A673 (cell line): ENCODE measurements around the gene PCOLCE2.

Source experiments
- EZH2 ChIP-seq: fragments of 200-600 bp; sonication (generic); IDR thresholded peaks from 2 replicates; pipeline ENCODE4 v1.6.1; 2017; ENCODE audit warnings: borderline replicate concordance, low read depth, mild to moderate bottlenecking, mixed read lengths, antibody characterized with exemption, low read length; ENCODE audit not compliant: poor library complexity, severe bottlenecking
- TF ChIP-seq, protein P1 (sequence below): fragments of 300-800, 200-600 bp; sonication (generic); conservative IDR thresholded peaks from 2 replicates; pipeline ENCODE4 v1.5.1; 2017; ENCODE audit warnings: low read depth, mild to moderate bottlenecking, antibody characterized with exemption, low read length, moderate library complexity, mixed read lengths

DNA sequence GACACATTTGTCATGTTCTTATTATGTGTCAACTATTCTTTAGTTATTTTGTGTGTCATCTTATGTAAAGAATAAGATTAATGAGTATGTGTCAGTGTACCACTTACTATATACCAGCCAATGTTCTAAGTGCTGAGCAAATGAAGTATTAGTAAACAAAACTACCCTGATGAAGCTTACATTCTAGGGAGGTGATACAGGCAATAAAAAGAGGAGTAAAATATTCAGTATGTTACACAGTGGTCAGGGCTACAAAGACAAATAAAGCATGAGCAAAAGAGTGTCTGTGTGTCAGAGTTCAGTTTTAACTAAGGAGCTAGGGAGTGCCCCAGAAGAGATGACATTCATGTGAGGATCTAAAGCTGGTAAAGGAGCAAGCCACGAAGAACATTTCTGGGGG is 86.0 kb downstream of the PCOLCE2 start:
- TF ChIP-seq, protein P1, sequence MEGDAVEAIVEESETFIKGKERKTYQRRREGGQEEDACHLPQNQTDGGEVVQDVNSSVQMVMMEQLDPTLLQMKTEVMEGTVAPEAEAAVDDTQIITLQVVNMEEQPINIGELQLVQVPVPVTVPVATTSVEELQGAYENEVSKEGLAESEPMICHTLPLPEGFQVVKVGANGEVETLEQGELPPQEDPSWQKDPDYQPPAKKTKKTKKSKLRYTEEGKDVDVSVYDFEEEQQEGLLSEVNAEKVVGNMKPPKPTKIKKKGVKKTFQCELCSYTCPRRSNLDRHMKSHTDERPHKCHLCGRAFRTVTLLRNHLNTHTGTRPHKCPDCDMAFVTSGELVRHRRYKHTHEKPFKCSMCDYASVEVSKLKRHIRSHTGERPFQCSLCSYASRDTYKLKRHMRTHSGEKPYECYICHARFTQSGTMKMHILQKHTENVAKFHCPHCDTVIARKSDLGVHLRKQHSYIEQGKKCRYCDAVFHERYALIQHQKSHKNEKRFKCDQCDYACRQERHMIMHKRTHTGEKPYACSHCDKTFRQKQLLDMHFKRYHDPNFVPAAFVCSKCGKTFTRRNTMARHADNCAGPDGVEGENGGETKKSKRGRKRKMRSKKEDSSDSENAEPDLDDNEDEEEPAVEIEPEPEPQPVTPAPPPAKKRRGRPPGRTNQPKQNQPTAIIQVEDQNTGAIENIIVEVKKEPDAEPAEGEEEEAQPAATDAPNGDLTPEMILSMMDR = no peak
- TF ChIP-seq EZH2 = no peak
